NCI-H2227 treated with DMSO at 0.1 percent for 48 hours (cell line): ENCODE measurements around the gene ANO2.

ENCODE experiments used
- DNase-seq: peaks from one replicate; lab custom pipeline; 2025; lab: John Stamatoyannopoulos, UW

Gene ANO2

DNA sequence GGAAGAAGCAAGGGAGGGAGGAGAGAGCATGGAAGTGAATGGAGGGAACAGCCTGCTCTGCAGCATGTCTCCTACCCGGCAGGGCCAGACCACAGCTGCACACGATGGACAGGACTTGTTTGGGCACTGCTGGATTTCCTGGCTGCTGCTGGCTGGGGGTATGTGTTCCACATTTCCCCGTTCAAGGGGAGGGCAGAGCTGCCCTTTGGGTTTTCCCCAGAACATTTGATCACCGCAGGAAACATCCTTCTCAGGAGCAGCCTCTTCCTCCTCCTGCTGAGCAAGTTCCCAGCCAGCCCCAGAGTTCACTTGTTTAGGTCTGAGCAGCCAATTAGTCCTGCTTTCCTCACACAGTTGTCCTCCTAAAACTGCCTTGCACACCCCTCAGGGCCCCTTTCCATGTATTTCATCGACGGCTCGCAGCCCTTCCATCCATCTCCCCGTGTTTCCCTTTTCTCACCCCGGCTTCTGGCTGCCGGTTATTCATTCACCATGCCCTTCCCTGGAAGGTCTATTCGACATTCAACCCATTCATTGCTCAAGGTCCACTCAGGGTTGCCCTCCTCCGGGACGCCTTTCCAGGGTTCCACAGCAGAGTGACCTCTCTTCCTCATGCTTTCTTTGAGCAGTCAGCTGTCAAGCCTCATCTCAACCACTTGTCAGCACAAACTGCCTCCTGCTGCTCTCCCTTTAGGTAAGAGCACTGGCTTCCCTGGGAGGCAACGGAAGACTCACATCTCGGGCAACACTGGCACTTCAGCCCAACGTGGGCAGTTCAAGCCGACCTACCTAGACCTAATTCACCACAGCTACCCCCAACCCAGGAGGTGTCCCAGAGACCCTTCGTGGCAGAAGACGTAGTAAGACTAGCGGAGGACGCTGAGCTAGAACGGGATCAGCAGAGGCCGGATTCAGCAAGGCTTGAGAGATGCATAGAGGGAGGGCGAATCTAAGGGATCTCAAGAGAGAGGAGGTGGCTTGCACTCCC is 20.1 kb upstream of the ANO2 start:
- no peak for DNase-seq

DNA sequence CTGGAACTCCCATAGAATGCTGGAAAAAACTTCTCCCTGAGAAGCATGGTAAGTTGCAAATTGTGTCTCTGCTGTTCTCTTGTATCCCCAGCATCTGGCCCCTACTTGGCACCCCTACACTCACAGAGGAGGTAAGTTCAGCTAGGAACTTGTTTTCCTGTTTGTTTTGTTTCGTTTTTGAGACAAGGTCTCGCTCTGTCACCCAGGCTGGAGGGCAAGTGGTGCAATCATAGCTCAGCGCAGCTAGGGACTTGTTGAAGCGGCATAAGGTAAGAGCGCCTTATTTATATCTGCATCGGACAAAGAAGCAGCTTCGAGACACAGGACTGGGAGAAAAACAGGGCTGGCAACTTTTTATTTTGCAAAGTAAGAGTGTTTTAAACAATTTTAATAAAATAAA is 18.5 kb upstream of the ANO2 start:
- DNase-seq = no peak

DNA sequence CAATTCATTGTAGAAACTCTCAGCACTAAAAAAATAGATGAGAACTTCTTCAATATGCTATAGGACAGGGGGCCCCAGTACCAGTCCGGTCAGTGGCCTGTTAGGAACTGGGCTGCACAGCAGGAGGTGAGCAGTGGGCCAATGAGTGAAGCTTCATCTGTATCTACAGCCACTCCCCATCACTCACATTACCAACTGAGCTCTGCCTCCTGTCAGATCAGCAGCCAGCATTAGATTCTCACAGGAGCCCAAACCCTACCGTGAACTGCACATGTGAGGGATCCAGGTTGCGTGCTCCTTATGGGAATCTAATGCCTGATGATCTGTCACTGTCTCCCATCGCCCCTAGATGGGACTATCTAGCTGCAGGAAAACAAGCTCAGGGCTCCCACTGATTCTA is 15.7 kb upstream of the ANO2 start:
- no peak for DNase-seq

DNA sequence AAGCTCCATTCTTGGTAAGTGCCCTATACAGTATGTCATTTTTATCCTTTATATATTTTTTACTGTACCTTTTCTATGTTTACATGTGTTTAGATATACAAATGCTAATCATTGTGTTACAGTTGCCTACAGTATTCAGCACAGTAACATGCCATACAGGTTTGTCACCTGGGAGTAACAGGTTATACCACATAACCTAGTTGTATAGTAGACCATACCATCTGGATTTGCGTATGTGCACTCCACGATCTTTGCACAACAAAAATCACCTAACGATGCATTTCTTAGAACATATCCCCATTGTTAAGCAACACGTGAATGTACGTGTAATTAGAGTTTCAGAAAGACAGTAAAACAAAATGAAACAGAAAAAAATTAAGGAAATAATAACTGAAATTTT is 11.9 kb upstream of the ANO2 start:
- DNase-seq = no peak

DNA sequence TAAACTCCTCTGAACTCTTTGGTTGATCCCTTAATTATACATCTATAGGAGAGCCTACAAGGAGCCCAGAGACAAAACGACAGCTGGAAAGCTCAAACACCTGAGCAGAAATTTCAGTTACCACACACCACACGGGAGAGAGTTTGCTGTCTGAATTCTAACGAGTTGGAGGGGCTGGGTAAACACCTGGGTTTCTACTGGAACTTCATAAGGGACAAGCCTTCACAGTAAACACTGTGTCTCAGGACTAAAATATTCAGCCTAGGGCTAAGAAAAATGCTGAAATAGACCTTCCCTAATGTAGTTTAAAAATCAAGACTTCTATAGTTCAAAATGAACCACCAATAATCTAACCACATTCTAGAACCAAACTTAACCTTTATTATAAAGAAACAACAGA is 9.6 kb upstream of the ANO2 start:
- DNase-seq = no peak

DNA sequence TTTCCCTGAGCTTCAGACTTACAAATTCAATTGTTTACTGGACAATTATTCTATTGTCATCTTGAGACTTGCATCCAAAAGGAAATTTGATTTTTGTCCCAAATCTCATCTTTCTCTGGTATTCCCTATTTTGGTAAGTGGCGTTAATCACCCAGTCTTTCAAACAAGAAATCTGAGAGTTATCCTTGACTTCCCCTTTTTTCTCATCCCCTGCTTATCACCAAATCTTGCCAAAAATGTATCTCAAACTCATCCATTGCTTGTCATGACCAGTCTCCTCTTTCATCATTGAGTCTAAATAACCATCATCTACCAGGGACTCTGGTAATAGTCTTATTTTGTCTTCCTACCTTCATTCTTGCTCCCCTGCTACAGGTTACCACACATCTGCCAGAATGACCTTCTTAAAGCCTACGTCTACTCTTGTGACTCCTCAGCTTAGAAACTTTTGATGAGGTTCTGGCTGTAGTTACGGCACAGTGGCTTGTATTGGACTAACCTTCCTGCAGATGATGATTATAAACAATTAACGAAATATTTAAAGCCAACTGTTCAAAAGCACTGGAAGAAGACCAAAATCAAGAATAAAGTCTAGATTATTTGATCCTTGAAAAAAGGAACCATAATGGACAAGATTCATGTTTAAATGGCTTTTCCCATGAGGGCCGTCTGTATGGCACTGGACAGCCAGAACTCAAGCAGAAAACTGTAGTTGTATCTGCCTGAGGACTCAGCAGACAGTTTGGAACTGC is 9.0 kb upstream of the ANO2 start:
- DNase-seq = no peak

DNA sequence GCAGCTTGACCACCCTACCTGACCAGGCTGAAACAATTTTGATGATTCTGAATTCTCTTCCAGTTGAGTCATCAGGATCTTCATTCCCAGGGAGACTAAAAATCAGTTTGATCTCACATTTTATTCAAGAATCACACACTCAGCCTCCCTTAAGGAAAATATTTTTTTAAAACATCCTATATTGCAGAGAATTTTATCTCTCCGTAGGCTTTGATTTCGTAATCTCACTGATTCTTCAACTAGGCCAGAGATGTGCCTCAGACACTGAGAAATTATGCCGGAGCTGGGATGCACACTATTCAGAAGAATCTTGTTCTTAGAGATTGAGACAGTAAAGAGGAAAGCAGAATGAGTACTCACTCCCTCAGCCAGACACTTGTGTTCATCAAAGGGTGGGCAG is 7.0 kb upstream of the ANO2 start:
- no peak for DNase-seq

DNA sequence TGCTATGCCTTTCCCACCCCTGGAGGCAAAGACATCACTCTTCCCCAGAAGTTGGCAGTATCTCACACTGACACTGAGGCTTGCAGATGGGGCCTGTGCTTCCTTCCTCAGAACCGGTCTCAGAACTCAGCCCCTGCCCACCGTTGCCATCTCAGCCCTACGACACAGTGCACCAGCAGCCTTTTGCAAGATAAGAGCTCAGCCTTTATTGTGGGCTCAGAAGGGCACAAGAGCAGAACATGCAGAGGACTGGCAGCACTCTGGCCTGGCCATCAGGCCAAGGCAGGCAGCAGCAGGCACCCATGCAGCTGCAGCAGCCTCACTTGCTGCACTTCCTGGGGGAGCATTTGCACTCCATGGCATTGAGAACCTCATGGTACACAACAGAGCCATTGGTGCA is 3.6 kb upstream of the ANO2 start:
- DNase-seq = no peak

DNA sequence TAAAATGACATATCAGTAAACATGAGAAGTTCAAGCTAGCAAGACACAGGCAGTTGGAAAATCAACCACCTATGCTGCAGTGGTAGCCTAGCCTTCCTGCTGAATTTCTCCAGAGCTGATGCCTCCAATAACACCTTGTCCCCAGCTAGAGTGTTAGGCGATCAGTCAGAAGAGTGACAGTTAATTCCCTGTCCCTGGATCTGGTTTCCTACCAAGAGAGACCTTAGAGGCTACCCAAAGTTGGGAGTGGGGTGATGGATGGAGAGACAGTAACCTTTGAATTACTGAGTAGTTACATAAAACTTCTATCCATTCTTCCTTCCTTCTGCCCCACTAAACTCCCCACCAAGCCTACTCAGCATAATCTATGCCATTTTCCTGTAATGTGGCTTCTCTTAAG is 1.9 kb upstream of the ANO2 start:
- DNase-seq = no peak

DNA sequence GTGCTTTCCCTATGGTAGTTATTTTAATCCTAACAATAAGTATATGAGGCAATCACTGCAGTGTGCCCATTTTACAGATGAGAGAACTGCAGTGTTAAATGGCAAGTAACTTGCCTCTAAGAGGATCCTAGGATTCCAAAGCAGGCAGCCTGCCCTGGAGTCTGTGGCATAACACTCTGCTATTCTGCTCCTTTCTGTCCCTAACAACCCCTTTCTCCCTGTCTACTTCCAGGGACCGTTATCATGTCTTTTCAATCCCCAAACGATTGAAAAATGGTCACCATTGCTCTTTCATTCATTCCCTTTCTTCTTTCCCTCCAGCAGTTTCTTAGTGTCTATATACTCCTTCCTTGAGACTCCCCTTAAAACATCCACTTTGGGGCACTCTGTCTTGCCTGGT is 1.3 kb upstream of the ANO2 start:
- no peak for DNase-seq

DNA sequence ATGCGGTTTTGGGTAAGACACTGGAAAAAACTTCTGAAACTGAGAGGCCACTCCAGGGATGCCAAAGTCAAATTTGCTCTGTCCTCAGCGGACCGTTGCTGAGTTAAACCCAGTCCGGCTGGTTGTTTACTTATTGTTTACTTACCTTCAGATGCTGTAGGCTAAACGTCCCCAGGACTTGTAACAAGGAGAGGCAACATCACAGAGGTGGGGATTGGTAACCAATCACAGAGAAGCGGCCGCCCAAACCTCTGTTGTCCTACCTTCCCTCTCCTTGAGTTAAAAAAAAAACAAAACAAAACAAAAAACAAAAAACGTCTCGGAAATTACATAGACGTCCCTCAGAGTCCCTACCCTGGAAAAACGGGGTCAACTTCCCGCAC is 380 bp downstream of the ANO2 start:
- no peak for DNase-seq

DNA sequence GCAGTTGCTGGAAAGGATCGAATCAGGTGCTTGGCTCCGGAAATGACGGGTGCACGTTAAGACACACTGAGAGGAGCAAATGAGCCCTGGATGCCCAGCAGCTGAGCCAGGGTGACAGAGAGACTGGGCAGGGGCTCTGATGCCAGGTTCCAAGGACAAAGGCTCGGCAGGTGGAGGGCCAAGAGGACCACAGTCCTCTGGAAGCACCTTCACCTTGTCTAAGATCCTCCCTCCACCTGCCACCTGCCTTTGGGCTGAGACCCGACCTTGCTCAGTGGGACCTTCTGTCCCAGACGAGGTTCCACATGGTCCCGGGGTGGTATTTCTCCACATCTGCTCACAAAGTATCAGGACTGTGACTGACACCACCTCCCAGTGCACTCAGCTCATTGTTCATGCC is 1.0 kb downstream of the ANO2 start:
- no peak for DNase-seq

DNA sequence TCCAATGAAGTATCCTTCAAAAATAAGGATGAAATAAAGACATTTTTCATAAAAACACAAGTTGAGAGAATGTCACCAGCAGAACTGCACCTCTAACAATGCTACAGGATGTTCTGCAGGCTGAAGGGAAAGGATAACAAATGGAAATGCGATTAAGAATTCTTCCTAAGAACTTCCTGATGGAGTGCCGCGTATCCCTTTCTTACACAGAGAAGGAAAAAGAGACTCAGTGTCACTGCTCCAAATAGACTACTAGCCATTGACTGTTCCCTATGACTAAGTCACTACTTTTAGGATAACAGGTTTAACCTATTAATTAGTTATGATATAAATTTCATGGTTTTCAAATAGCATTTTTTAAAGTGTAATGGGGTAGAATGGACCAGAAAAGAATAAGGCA is 3.2 kb downstream of the ANO2 start:
- no peak for DNase-seq

DNA sequence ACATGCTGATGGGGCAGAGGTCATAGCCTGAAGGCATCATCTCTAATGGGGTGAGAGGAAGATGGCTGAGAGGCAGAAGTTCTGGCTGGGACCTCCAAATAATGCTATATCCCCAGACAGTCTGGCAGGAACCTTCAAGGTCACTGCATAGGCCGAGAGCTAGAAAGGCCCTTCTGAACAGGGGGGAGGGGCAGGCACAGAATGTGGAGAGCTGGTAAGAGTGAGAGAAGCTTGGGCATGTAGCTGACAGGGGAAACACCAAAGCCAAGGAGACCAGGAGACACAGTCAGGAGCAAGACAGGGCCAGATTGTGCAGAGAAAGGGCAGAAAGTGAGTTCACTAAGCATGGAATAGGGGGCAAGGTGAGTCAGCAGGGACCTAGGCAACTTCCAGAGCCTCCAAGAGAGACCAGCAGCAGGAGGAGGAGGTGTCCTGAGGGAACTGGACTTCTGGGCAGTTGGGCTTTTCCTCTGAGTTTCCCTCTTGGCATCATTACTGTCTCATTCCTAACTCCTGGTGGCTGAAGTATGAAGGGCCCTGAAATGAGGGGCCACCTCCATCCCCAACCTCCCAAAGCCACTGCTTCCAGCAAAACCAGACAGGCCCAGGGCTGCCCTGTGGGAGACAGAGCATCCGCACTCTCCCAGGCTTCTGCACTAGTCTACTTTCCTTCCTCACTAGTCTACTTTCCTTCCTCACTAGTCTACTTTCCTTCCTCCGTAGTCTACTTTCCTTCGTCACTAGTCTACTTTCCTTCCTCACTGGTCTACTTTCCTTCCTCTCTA is 17.1 kb downstream of the ANO2 start:
- DNase-seq = no peak

DNA sequence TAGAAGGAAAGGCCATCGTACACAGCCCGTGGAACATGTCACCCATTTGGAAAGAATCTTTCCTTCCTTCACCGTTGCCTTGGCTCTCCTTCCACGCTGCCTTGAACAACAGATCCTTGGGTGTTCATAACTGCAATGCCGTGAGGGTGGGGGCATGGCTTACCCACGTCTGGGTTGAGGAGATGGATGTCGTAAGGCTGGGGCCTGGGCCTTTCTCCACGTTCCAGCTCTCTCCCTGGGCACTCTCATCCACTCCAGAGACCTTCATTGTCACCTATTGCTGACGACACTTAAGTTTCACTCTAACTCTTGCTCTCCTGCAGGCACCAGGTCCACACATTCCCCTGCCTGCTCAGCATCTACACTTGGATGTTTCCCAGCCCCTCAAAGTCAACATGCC is 19.4 kb downstream of the ANO2 start:
- DNase-seq = no peak

DNA sequence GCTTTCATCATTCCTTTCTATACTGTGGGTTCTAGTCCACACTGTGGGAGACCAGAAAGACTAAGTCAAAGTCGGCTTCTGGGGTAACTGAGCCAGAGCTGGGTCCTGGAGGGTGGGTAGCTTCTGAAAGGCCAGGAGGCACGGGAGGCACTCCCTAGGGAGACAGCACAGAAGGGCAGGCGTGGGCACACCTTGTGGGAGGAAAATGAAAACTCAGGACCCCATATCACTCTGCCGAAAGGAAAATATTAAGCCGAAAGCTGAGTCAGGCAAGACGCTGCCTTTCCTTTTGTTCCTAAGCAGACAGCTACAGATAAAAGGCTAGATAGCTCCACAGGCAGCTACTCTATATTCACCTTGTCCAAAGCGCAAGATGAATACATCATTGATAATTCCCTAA is 20.7 kb downstream of the ANO2 start:
- DNase-seq = no peak

DNA sequence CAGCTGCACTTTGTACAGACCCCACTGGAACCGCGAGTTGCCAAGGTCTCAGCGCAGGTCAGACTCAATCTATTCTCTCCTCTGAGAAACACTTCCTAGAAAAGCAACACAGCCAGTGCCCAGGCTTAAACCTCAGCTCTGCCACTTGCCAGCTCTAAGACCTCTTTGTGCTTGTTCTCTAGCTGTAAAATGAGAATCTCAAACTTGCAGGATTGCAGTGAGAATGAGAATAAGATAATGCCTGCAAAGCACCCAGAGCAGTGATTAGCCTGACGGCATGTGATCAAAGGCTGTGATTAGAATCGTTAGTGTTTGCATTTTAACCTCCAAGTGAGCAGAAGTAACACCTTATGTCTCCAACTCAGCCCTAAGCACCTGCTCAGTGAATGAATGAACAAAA is 21.3 kb downstream of the ANO2 start:
- DNase-seq = no peak

DNA sequence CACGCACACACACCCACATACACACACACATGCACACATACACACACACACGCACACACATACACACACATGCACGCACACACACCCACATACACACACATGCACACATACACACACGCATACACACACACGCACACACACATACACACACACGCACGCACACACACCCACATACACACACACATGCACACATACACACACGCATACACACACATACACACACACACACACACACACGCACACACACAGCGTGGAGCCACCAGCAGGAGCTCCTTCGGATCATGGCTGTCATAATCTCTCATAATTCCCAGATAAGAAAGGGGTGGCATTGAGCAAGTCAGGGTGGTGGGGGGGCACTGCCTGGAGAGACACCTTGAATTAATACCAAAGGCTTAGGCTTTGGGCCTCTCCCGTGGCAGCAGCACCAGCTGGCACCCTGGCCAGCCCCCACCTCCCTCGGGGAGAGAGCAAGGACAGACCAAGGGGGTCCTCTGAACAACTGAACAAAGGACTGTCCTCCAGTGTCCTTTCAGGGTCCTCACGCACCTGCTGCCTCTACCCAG is 21.9 kb downstream of the ANO2 start:
- no peak for DNase-seq

DNA sequence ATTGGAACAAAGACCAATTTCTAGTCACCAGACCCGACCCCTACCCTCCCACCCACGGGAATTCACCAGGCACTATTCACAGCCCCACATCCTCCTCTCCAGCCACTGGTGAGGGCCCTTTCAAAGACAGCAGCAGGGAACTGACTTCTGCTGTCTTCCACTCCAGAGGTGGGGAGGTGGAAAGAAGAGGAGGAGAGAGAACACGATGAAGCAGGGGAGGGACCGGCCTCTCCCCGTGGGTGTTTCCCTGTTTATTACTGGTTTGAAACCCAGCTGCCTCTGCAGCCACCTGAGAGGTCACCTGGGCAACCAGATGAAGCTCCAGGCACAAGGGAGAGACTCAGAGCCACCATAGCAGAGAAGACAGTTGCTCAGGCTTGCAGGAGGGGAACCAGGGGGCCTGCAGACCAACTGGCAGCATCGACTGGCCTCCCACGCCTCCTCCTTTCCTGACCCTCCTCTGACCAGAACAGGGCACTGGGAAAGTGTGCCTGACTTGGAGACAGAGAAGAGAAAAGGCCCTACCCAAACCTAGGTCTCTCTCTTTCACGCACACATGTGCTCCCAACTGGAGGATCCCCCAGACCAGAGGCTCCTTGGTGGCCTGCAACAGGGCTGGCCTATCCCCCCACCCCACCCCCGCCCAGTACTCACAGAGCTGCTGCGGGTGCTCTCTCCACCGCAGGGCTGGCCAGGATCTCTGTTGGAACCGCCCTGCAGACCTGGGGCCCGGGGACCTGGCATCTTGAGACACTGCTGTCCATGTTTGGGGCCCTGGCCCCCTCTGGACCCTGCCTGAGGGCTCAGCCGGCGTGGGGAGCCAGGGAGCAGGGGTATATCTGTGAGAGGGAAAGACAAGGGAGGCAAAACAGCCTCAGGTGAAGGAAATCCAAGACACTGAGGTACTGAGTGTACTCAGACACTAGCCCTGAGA is 22.8 kb downstream of the ANO2 start:
- no peak for DNase-seq

DNA sequence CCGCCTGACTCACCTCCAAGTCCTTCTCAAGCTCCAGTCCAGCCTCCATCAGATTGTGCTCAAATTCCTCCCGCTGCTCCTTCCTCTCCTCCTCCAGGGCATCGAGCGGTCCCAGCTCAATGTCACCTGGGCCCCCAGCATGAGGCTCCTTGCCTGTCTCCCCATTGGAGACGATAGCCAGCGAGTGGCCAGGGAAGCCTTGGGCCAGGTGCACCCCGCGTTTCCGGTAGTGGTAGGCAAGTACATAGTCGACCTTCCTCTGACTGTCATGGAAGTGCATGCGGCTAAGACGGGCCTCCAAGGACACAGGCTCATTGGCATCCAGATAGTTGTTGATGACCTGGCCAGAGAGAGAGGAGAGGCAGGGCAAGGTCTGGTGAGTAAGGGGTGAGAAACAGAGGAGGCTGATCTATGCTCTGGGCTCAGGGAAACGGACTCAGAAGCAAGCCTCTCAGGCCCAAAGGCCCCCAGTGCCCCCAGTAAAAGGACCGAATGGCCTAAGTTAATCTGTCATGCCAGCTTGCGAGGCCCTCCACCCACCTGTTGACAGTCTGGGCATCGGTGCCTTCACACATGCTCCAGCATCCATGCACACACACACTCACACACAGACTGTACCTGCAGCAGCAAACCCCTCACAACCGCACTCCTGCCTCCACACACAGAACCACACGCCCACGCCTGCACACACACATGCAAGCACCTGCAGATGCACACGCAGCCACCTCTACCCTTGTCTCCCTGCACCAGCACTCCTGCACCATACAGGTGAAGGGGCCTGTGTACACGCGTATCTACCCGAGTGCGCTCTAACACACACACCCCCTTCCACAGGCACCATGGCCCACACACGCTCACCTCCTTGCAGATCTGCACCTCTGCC is 23.8 kb downstream of the ANO2 start:
- DNase-seq = no peak
